CD14-positive monocyte (primary cell): ENCODE results near the gene ZNF124. TPM values are rescaled to one million over a fixed set of nuclear protein-coding genes. Genes with fewer than 3 reads are reported as not detected.
"Not testable (repeated sequence)": the region's sequence is repeated elsewhere in the genome, so short reads cannot be mapped to it uniquely, and the experiment has no call there.

Experiments
- DNase-seq, 3 donors: peaks; one replicate each; pipeline ENCODE4 v3.0.0-alpha.2; 2011 to 2022
- H2AFZ ChIP-seq: 2 replicates; pipeline ENCODE4 v1.6.0; 2012; ENCODE audit warnings: mild to moderate bottlenecking, low read depth, low read length, inconsistent platforms; ENCODE audit not compliant: insufficient read depth, poor library complexity, severe bottlenecking
- H3K27ac ChIP-seq, 2 donors: 1 replicate in 1 of 2; 2 replicates in 1 of 2; pipeline ENCODE4 v1.5.1; 2012 to 2013; ENCODE audit warnings: low read length in 2 of 2, control low read depth in 1 of 2, inconsistent platforms in 1 of 2, low read depth in 1 of 2, mild to moderate bottlenecking in 1 of 2
- H3K27me3 ChIP-seq, 2 donors: one replicate each; pipeline versions ENCODE4 v1.6.0 to v1.6.1; 2011 to 2013; ENCODE audit warnings: low read length in 2 of 2; ENCODE audit not compliant: control insufficient read depth in 2 of 2, insufficient read depth in 2 of 2
- H3K36me3 ChIP-seq, 2 donors: replicated peaks in 1 of 2; 1 replicate in 1 of 2; 2 replicates in 1 of 2; pipeline versions ENCODE4 v1.5.1 to v1.6.1; 2012 to 2013; ENCODE audit warnings: low read length in 2 of 2, control low read depth in 1 of 2, inconsistent platforms in 1 of 2, mild to moderate bottlenecking in 1 of 2; ENCODE audit not compliant: insufficient read depth in 2 of 2, control insufficient read depth in 1 of 2
- H3K4me1 ChIP-seq, 2 donors: 1 replicate in 1 of 2; 2 replicates in 1 of 2; pipeline versions ENCODE4 v1.5.1 to v1.6.1; 2012 to 2013; ENCODE audit warnings: low read length in 2 of 2, control low read depth in 1 of 2, inconsistent platforms in 1 of 2, mild to moderate bottlenecking in 1 of 2, moderate library complexity in 1 of 2; ENCODE audit not compliant: insufficient read depth in 2 of 2, control insufficient read depth in 1 of 2
- H3K4me2 ChIP-seq: replicated peaks from 2 replicates; pipeline ENCODE3; 2012; ENCODE audit warnings: low read length, moderate library complexity, mild to moderate bottlenecking; ENCODE audit not compliant: poor library complexity, severe bottlenecking; ENCODE audit errors: extremely low read depth
- H3K4me3 ChIP-seq, 3 experiments: fragments of 200-600 bp in 1 of 3; sonication (generic) in 1 of 3; replicated peaks in 1 of 3; 1 replicate in 2 of 3; 2 replicates in 1 of 3; pipeline ENCODE4 v1.5.1; 2011 to 2013; ENCODE audit warnings: low read length in 3 of 3, mild to moderate bottlenecking in 3 of 3, control low read depth in 2 of 3, low read depth in 2 of 3, inconsistent platforms in 1 of 3, moderate library complexity in 1 of 3
- H3K79me2 ChIP-seq: 2 replicates; pipeline ENCODE4 v1.6.0; 2012; ENCODE audit warnings: mild to moderate bottlenecking, control low read depth, inconsistent platforms, low read length, moderate library complexity; ENCODE audit not compliant: insufficient read depth
- H3K9ac ChIP-seq: 2 replicates; pipeline ENCODE4 v1.6.0; 2017; ENCODE audit warnings: low read length, mild to moderate bottlenecking; ENCODE audit not compliant: insufficient read depth, poor library complexity, severe bottlenecking
- H3K9me3 ChIP-seq, 2 donors: replicated peaks in 1 of 2; 1 replicate in 1 of 2; 2 replicates in 1 of 2; pipeline versions ENCODE4 v1.5.1 to v1.6.1; 2012 to 2013; ENCODE audit warnings: low read length in 2 of 2, control low read depth in 1 of 2; ENCODE audit not compliant: control insufficient read depth in 1 of 2, insufficient read depth in 1 of 2
- H4K20me1 ChIP-seq: 2 replicates; pipeline ENCODE4 v1.6.0; 2012; ENCODE audit warnings: mild to moderate bottlenecking, low read length, control low read depth, moderate library complexity; ENCODE audit not compliant: insufficient read depth
- H3K27ac Mint-ChIP-seq, 7 donors: one replicate each; pipeline ENCODE4 v1.8.0; 2020; ENCODE audit warnings: mild to moderate bottlenecking in 7 of 7, mixed read lengths in 7 of 7, moderate library complexity in 6 of 7, inconsistent platforms in 2 of 7
- H3K27me3 Mint-ChIP-seq, 3 donors: one replicate each; pipeline ENCODE4 v1.8.0; 2021 to 2022; ENCODE audit warnings: low read depth in 3 of 3, mild to moderate bottlenecking in 3 of 3, mixed read lengths in 3 of 3, moderate library complexity in 3 of 3, inconsistent platforms in 1 of 3
- H3K36me3 Mint-ChIP-seq, 2 donors: one replicate each; pipeline ENCODE4 v1.8.0; 2020; ENCODE audit warnings: mixed read lengths in 2 of 2, inconsistent platforms in 1 of 2, mild to moderate bottlenecking in 1 of 2
- H3K4me1 Mint-ChIP-seq: one replicate; pipeline ENCODE4 v1.8.0; 2020; ENCODE audit warnings: mild to moderate bottlenecking, mixed read lengths
- H3K4me3 Mint-ChIP-seq, 2 donors: one replicate each; pipeline ENCODE4 v1.8.0; 2020; ENCODE audit warnings: mild to moderate bottlenecking in 2 of 2, mixed read lengths in 2 of 2, moderate library complexity in 1 of 2
- H3K9me3 Mint-ChIP-seq, 7 donors: one replicate each; pipeline ENCODE4 v1.8.0; 2020 to 2022; ENCODE audit warnings: mixed read lengths in 7 of 7, mild to moderate bottlenecking in 6 of 7, moderate library complexity in 6 of 7, inconsistent platforms in 2 of 7
- CTCF ChIP-seq: fragments of 200-600 bp; IDR thresholded peaks from one replicate; pipeline ENCODE4 v1.8.0; 2022; ENCODE audit warnings: antibody characterized with exemption, mild to moderate bottlenecking
- WGBS: methylation state at CpG from one replicate; pipeline ENCODE4 v1.1.5; 2013; ENCODE audit warnings: missing lambda C conversion rate; ENCODE audit not compliant: insufficient coverage; 5-methylcytosine and 5-hydroxymethylcytosine counted together
- intact Hi-C, 2 donors: fragments of 100-400 bp; cut with micrococcal nuclease; formaldehyde crosslinking; loops; one replicate each; pipeline versions ENCODE4 v1.15.0 to v1.15.1; 2023
- polyA plus RNA-seq, 3 donors: library from polyadenylated mRNA; depleted of rRNA in 1 of 3; unstranded in 2 of 3; stranded (reverse) in 1 of 3; fragments of 300-500 nt in 2 of 3; fragments of >200 nt in 1 of 3; fragmentation: Illumina TruSeq in 2 of 3; gene quantifications; 1 replicate in 2 of 3; 2 replicates in 1 of 3; pipeline ENCODE4 v1.2.3, GENCODE V29; 2012 to 2021

The ZNF124 gene
- polyA plus RNA-seq, 3 donors, result 2.6 to 5.5 (median 5.2) TPM

- WGBS, result 96% methylated on average over 9 of the region's 10 CpGs
- H3K4me2 ChIP-seq, result no peak overlapping the region
- Mint-ChIP-seq H3K9me3 (peaks cover 44 to 72% (median 58%) of the 10 kb centered on the region in 7 donors), H3K27me3 (no peaks in the 10 kb centered on the region), H3K36me3 (peaks cover 30 to 51% of the 10 kb centered on the region in 2 donors), H3K4me1 (peaks cover 6% of the 10 kb centered on the region), H3K4me3 (no peak overlapping the region), H3K27ac (no peak overlapping the region)
- peak overlapping the region in 1 of 3 experiments; percentile 8 for H3K4me3 ChIP-seq
- no peak overlapping the region for H3K27ac ChIP-seq
- H2AFZ ChIP-seq, result no peak overlapping the region
- DNase-seq, result no peak
- peaks cover 29% of the 10 kb centered on the region for H3K79me2 ChIP-seq
- H3K36me3 ChIP-seq, result peaks cover 10 to 26% of the 10 kb centered on the region in 2 donors
- peaks cover 35 to 62% of the 10 kb centered on the region in 2 donors for H3K9me3 ChIP-seq
- intact Hi-C loops, result loop anchor here (5.0 kb wide), 1 partner anchor 36 kb away; no protein-coding TSS in a partner anchor
- H3K27me3 ChIP-seq, result no peaks in the 10 kb centered on the region
- no peak for TF ChIP-seq CTCF
- H3K9ac ChIP-seq, result no peak overlapping the region
- H4K20me1 ChIP-seq, result no peaks in the 10 kb centered on the region
- H3K4me1 ChIP-seq, result peaks cover 0 to 4% of the 10 kb centered on the region in 2 donors
Measured at GRCh38 chr1:247131236-247131635, 40.6 kb downstream of the ZNF124 start.

GRCh38 chr1:247127519-247128282 is 44.1 kb downstream of the ZNF124 start:
- peaks cover 20% of the 10 kb centered on the region for H3K79me2 ChIP-seq
- H3K4me1 ChIP-seq, H4K20me1 ChIP-seq, H3K27me3 ChIP-seq, intact Hi-C loops, H3K27me3 Mint-ChIP-seq, H2AFZ ChIP-seq, H3K4me1 Mint-ChIP-seq: not testable (repeated sequence)
- peak overlapping the region; percentile 65 for H3K4me2 ChIP-seq
- 0% methylated on average over 2 of the region's 18 CpGs for WGBS
- peaks cover 10 to 26% of the 10 kb centered on the region in 2 donors for H3K36me3 ChIP-seq
- DNase-seq, result peak in 1 of 3 donors; percentile 25
- H3K4me3 Mint-ChIP-seq, result peak overlapping the region; percentile 78 to 95
- H3K4me3 ChIP-seq, result peak overlapping the region; percentile 38 to 73 (median 57)
- H3K9me3 ChIP-seq, result peaks cover 31 to 53% of the 10 kb centered on the region in 2 donors
- peak overlapping the region; percentile 36 for H3K9ac ChIP-seq
- peaks cover 17 to 68% (median 51%) of the 10 kb centered on the region in 7 donors for H3K9me3 Mint-ChIP-seq
- peak overlapping the region; percentile 88 to 97 (median 95) for H3K27ac Mint-ChIP-seq
- H3K27ac ChIP-seq, result peak overlapping the region; percentile 52 to 70
- peaks cover 18 to 27% of the 10 kb centered on the region in 2 donors for H3K36me3 Mint-ChIP-seq

- Mint-ChIP-seq H3K36me3 (peaks cover 9 to 16% of the 10 kb centered on the region in 2 donors), H3K9me3 (peaks cover 8 to 60% (median 45%) of the 10 kb centered on the region in 7 donors)
- H3K4me2 ChIP-seq, H3K9ac ChIP-seq, H3K4me1 ChIP-seq, H3K27me3 Mint-ChIP-seq, H3K27ac ChIP-seq, H3K4me3 ChIP-seq, DNase-seq, H2AFZ ChIP-seq, H3K4me1 Mint-ChIP-seq, intact Hi-C loops, H4K20me1 ChIP-seq, H3K4me3 Mint-ChIP-seq, H3K27me3 ChIP-seq, H3K27ac Mint-ChIP-seq: not testable (repeated sequence)
- Histone ChIP-seq H3K9me3 (peaks cover 24 to 47% of the 10 kb centered on the region in 2 donors), H3K79me2 (peaks cover 14% of the 10 kb centered on the region), H3K36me3 (peaks cover 6 to 15% of the 10 kb centered on the region in 2 donors)
- WGBS, result no CpG with 5 or more reads among the region's 46 CpGs
Measured at GRCh38 chr1:247126601-247127000, 45.2 kb downstream of the ZNF124 start.

- H3K79me2 ChIP-seq, H3K27me3 Mint-ChIP-seq, H3K27me3 ChIP-seq, DNase-seq, H3K27ac Mint-ChIP-seq, H3K4me1 Mint-ChIP-seq, H3K27ac ChIP-seq, H3K4me1 ChIP-seq, H2AFZ ChIP-seq, H3K9ac ChIP-seq, H4K20me1 ChIP-seq, H3K4me3 Mint-ChIP-seq, intact Hi-C loops, H3K4me3 ChIP-seq, H3K4me2 ChIP-seq: not testable (repeated sequence)
- Mint-ChIP-seq H3K9me3 (peaks cover 7 to 57% (median 44%) of the 10 kb centered on the region in 7 donors), H3K36me3 (peaks cover 8 to 12% of the 10 kb centered on the region in 2 donors)
- Histone ChIP-seq H3K36me3 (peaks cover 2 to 11% of the 10 kb centered on the region in 2 donors), H3K9me3 (peaks cover 20 to 43% of the 10 kb centered on the region in 2 donors)
- WGBS, result no CpG with 5 or more reads among the region's 25 CpGs
Measured at GRCh38 chr1:247126166-247126565, 45.7 kb downstream of the ZNF124 start.
